HG02938 (cell line): ENCODE measurements around the gene SALL1.

Source experiments
- ATAC-seq: cut with Tn5 transposase; IDR thresholded peaks from one replicate; pipeline ENCODE4 v1.9.1; 2021; ENCODE audit warnings: mild to moderate bottlenecking, moderate library complexity; ENCODE audit not compliant: unreplicated experiment

Gene SALL1

GRCh38 chr16:51150888-51151320 lies at the start of gene SALL1:
TSS of gene SALL1 (minus strand) at chr16:51151270. CDS start at chr16:51151241, 29 bp downstream.
- no peak for ATAC-seq

- no peak for ATAC-seq
Observed at GRCh38 chr16:51200793-51201192, 49.7 kb upstream of the SALL1 start.

- ATAC-seq: no peak
Observed at GRCh38 chr16:51197953-51198748, 47.1 kb upstream of the SALL1 start.

GRCh38 chr16:51193879-51194278 lies 42.8 kb upstream of the SALL1 start:
- ATAC-seq: no peak

- no peak for ATAC-seq
Observed at GRCh38 chr16:51184702-51185433, 33.8 kb upstream of the SALL1 start.

- no peak for ATAC-seq
Observed at GRCh38 chr16:51181503-51181811, 30.4 kb upstream of the SALL1 start.

GRCh38 chr16:51180719-51181502 lies 29.8 kb upstream of the SALL1 start:
- no peak for ATAC-seq

GRCh38 chr16:51175081-51175480 lies 24.0 kb upstream of the SALL1 start:
- no peak for ATAC-seq

- ATAC-seq: no peak
Observed at GRCh38 chr16:51172368-51172767, 21.3 kb upstream of the SALL1 start.

GRCh38 chr16:51168755-51169154 lies 17.7 kb upstream of the SALL1 start:
- no peak for ATAC-seq

- no peak for ATAC-seq
Observed at GRCh38 chr16:51167170-51167895, 16.3 kb upstream of the SALL1 start.

GRCh38 chr16:51166541-51166940 lies 15.5 kb upstream of the SALL1 start:
- no peak for ATAC-seq

GRCh38 chr16:51166091-51166490 lies 15.0 kb upstream of the SALL1 start:
- no peak for ATAC-seq

- no peak for ATAC-seq
Observed at GRCh38 chr16:51165043-51165442, 14.0 kb upstream of the SALL1 start.

- ATAC-seq: no peak
Observed at GRCh38 chr16:51164574-51164973, 13.5 kb upstream of the SALL1 start.

- ATAC-seq: no peak
Observed at GRCh38 chr16:51163894-51164566, 13.0 kb upstream of the SALL1 start.

GRCh38 chr16:51163366-51163765 lies 12.3 kb upstream of the SALL1 start:
- ATAC-seq: no peak

- no peak for ATAC-seq
Observed at GRCh38 chr16:51161440-51162195, 10.5 kb upstream of the SALL1 start.

GRCh38 chr16:51159865-51160264 lies 8.8 kb upstream of the SALL1 start:
- no peak for ATAC-seq

GRCh38 chr16:51159296-51159695 lies 8.2 kb upstream of the SALL1 start:
- ATAC-seq: no peak
